ENCODE measurements around the gene FAM162A.

FAM162A gene

DNA sequence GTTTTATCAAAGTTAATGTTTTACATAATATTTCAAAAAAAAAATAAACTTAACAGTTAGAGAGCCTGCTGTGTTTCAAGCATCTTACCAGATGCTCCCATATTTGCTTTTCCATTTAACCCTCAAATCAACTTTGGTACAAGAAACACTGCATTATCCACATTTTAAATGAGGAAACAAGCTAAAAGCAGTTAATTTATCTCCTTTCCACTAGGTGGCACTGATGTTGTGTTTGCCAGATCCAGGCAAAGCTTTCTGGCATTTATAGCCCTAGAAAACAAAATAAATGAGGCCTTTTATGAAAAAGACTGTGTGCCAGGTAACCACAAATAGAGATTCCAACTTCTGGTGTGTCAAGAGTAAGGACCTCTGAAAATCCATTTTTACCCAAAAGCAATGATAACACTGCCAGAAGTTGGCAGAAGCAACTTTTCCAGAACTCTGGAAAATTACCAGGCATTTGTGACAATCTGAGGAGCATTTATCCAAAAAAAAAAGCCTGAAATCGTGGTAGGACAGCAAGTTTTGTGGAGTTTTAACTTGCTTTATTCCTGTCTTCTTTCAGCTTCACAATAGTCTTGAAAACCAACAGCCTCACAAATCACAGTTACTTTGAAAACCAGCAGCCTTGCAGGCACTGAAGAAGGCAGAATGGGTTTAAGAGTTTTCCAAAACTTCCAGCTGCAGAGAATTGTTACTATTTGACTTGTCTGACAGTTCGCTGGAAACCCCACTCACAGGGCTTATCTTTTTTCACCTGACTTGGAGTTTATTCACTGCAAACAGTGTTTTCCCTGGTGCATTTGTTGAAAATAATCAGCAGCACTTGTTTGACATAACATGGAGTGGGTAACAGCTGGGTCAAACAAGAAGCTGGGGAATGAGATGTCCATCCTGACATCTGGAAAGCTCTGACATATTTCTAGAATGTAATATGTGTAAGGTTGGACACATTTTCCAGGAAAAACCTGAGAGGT is 9.2 kb downstream of the FAM162A start:
- no peak overlapping the region; a peak in 1 of 22 replicates for H3K27ac ChIP-seq
- no peak for TF ChIP-seq Cebpa-rat (IDR thresholded peaks at IDR 0.05)
- H3K4me2 ChIP-seq: no peak overlapping the region

DNA sequence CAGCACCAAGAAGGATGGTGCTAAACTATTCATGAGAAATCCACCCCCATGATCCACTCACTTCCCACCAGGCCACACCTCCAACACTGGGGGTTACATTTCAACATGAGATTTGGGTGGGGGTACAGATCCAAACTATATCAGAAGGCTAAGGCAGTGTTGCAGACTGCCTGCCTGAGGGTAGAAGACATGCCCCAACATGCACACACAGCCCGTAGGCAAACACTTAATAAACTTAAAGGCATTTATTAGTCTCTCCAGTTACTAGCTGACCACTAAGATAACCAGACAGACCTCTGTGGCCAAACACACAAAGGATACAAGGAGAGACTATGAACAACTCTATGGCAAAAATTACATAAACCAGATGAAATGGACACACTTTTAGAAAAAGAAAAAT is 10.2 kb downstream of the FAM162A start:
- H3K36me3 ChIP-seq: peaks cover 0 to 21% (median 9%) of the 10 kb centered on the region in 11 experiments; a peak in 8 of 22 replicates
- no peak overlapping the region; a peak in 2 of 22 replicates for H3K9ac ChIP-seq
- no peaks in the 10 kb centered on the region for H3K27me3 ChIP-seq
- H3K4me3 ChIP-seq: no peak overlapping the region
- H3K4me2 ChIP-seq: peak overlapping the region in 1 of 11 experiments; percentile 59; a peak in 1 of 22 replicates
- H3K9me3 ChIP-seq (replicated peaks in 1 of 11): no peaks in the 10 kb centered on the region
- TF ChIP-seq Cebpa-rat (IDR thresholded peaks at IDR 0.05): no peak
- H3K4me1 ChIP-seq: peaks cover 10 to 32% (median 14%) of the 10 kb centered on the region in 10 experiments
- H3K27ac ChIP-seq: no peak overlapping the region; a peak in 1 of 22 replicates
- peaks cover 0 to 4% (median 0%) of the 10 kb centered on the region in 11 experiments; a peak in 2 of 22 replicates for H4K20me1 ChIP-seq

More for the DNA sequence above, 9.2 kb downstream of the FAM162A start:
- H4K20me1 ChIP-seq: peaks cover 0 to 4% (median 0%) of the 10 kb centered on the region in 11 experiments; a peak in 2 of 22 replicates
- no peaks in the 10 kb centered on the region for H3K27me3 ChIP-seq
- H3K36me3 ChIP-seq: peaks cover 0 to 16% (median 9%) of the 10 kb centered on the region in 11 experiments; a peak in 7 of 22 replicates
- peaks cover 10 to 32% (median 14%) of the 10 kb centered on the region in 10 experiments for H3K4me1 ChIP-seq
- no peaks in the 10 kb centered on the region for H3K9me3 ChIP-seq (replicated peaks in 1 of 11)
- H3K9ac ChIP-seq: no peak overlapping the region; a peak in 2 of 22 replicates
- no peak overlapping the region for H3K4me3 ChIP-seq

DNA sequence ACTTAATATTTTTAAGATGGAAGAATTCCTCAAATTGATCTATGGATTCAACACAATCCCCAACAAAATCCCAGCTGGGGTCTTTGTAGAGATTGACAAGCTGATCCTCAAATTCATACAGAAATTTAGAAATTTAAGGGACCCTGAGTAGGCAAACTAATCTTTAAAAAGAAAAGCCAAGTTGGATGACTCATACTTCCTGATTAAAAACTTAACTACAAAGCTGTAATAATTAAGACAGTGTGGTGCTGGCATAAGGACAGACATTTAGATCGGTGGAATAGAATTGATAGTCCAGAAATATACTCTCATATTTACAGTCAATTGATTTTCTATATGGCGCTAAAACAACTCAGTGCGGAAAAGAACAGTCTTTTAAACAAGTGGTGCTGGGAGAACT is 11.6 kb downstream of the FAM162A start:
- no peak overlapping the region for H3K27ac ChIP-seq
- H3K27me3 ChIP-seq: no peaks in the 10 kb centered on the region
- H4K20me1 ChIP-seq: no peaks in the 10 kb centered on the region; a peak in 1 of 22 replicates
- no peak for TF ChIP-seq Cebpa-rat (IDR thresholded peaks at IDR 0.05)
- H3K9ac ChIP-seq: no peak overlapping the region
- H3K4me1 ChIP-seq: peaks cover 2 to 32% (median 8%) of the 10 kb centered on the region in 10 experiments
- peaks cover 0 to 29% (median 9%) of the 10 kb centered on the region in 11 experiments; a peak in 8 of 22 replicates for H3K36me3 ChIP-seq
- H3K9me3 ChIP-seq (replicated peaks in 1 of 11): no peaks in the 10 kb centered on the region
- peak overlapping the region in 4 of 11 experiments; percentile 21 to 59 (median 30); a peak in 5 of 22 replicates for H3K4me2 ChIP-seq
- H3K4me3 ChIP-seq: no peak overlapping the region

DNA sequence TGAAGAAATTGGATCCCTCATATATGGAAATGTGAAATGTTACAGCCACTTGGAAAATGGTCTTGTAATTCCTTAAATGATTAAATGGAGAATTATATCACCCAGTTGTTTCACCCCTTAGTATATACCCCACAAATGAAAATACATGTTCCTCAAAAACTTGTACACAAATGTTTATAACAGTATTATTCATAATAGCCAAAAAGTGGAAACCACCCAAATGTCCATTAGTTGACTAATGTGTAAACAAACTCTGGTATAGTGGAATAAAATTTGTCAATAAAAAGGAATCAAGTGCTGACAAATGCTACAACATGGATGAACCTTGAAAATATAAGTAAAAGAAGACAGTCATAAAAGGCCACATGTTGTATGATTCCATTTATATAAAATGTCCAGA is 12.5 kb downstream of the FAM162A start:
- Histone ChIP-seq H3K4me3 (no peak overlapping the region), H3K4me2 (no peak overlapping the region), H3K9ac (no peak overlapping the region), H3K27ac (no peak overlapping the region), H3K9me3 (replicated peaks in 1 of 11) (no peaks in the 10 kb centered on the region), H4K20me1 (no peaks in the 10 kb centered on the region), H3K36me3 (peaks cover 0 to 29% (median 9%) of the 10 kb centered on the region in 11 experiments; a peak in 8 of 22 replicates), H3K27me3 (no peaks in the 10 kb centered on the region), H3K4me1 (peaks cover 0 to 32% (median 5%) of the 10 kb centered on the region in 10 experiments; a peak in 8 of 20 replicates)
- TF ChIP-seq Cebpa-rat (IDR thresholded peaks at IDR 0.05): no peak

DNA sequence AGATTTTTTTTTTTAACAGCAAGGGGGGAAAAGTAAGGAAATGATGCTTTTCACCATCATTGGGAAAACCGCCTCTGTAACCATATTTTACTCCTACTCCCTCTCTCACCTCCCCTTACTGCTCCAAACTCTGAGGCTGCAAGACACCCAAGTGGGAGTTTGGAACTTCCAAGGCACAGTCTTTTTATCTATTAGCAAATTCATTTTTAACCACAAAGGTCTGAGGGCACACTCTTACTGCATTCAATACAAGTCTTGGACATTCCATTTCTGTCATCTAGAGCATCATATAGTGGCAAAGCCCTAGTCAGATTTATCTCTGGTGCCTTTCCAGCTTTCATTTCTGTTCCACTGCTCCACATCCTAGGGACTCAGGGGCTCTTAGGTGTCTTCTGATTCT is 13.2 kb downstream of the FAM162A start:
- H3K9ac ChIP-seq: no peak overlapping the region
- no peaks in the 10 kb centered on the region for H3K9me3 ChIP-seq (replicated peaks in 1 of 11)
- no peaks in the 10 kb centered on the region for H4K20me1 ChIP-seq
- no peak overlapping the region for H3K4me2 ChIP-seq
- no peak for TF ChIP-seq Cebpa-rat (IDR thresholded peaks at IDR 0.05)
- H3K4me1 ChIP-seq: peaks cover 0 to 39% (median 5%) of the 10 kb centered on the region in 10 experiments; a peak in 8 of 20 replicates
- no peaks in the 10 kb centered on the region for H3K27me3 ChIP-seq
- no peak overlapping the region for H3K27ac ChIP-seq
- H3K4me3 ChIP-seq: no peak overlapping the region
- H3K36me3 ChIP-seq: peaks cover 0 to 29% (median 12%) of the 10 kb centered on the region in 11 experiments; a peak in 8 of 22 replicates

DNA sequence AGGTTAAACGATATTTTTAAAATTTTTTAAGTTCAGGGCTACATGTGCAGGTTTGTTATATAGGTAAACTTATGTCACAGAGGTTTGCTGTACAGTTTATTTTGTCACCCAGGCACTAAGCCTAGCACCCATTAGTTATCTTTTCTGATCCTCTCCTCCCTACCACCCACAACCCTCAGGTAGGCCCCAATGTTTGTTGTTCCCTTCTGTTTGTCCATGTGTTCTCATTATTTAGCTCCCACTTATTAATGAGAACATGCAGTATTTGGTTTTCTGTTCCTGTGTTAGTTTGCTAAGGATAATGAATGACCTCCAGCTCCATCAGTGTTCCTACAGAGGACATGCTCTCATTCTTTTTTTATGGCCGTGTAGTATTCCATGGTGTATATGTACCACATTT is 14.9 kb downstream of the FAM162A start:
- Histone ChIP-seq H3K9me3 (replicated peaks in 1 of 11) (no peaks in the 10 kb centered on the region), H3K27ac (no peak overlapping the region), H3K9ac (no peak overlapping the region), H3K36me3 (peaks cover 0 to 38% (median 24%) of the 10 kb centered on the region in 11 experiments; a peak in 15 of 22 replicates), H4K20me1 (no peaks in the 10 kb centered on the region), H3K4me2 (no peak overlapping the region), H3K4me1 (peaks cover 0 to 47% (median 5%) of the 10 kb centered on the region in 10 experiments; a peak in 8 of 20 replicates), H3K27me3 (no peaks in the 10 kb centered on the region), H3K4me3 (no peak overlapping the region)
- no peak for TF ChIP-seq Cebpa-rat (IDR thresholded peaks at IDR 0.05)

DNA sequence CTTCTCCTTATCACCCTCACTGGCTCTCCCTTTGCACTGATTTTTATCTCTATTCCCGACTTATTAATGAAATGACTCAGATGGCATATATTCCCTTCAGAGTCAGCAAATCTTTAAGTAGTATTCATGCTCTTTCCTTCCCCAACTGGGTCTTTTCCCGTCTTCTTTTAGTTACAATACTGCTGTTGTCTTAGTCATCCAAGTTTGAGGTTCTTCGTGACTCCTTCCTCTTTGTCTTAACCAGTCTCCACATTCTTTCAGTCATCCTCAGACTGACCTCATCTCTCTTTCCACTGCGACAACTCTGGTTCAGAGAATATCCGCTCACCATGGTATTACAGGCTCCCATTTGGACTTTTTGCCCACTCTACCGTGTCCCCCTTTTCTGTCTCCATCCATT is 19.5 kb downstream of the FAM162A start:
- H3K9me3 ChIP-seq (replicated peaks in 1 of 11): no peaks in the 10 kb centered on the region
- H3K4me3 ChIP-seq: no peak overlapping the region
- H3K9ac ChIP-seq: no peak overlapping the region; a peak in 1 of 22 replicates
- peak overlapping the region in 3 of 11 experiments; percentile 15 to 45 (median 37); a peak in 5 of 22 replicates for H3K27ac ChIP-seq
- H4K20me1 ChIP-seq: no peaks in the 10 kb centered on the region
- H3K27me3 ChIP-seq: no peaks in the 10 kb centered on the region
- peaks cover 0 to 57% (median 0%) of the 10 kb centered on the region in 10 experiments; a peak in 7 of 20 replicates for H3K4me1 ChIP-seq
- H3K4me2 ChIP-seq: peak overlapping the region in 3 of 11 experiments; percentile 61 to 82 (median 77); a peak in 6 of 22 replicates
- TF ChIP-seq Cebpa-rat (IDR thresholded peaks at IDR 0.05): no peak
- peaks cover 35 to 74% (median 63%) of the 10 kb centered on the region in 11 experiments; a peak in 21 of 22 replicates for H3K36me3 ChIP-seq

DNA sequence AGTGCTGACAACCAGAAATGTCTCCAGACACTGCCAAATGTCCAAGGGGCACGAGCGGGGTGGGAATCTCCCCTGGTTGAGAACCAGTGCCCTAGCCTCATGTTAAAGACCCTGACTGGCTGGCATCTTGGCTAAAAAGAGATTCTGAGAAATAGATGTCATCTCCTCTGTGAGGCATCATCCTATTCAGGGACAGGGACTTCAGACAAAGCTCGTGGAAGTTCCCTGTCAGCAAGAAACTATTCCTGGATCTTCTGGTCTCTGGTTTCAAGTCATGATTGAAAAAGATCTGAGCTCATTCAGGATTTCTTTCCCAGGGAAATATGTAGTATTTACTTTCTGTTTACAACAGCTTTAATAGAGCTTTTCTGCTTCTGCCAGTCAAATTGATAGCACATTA is 21.0 kb downstream of the FAM162A start:
- H4K20me1 ChIP-seq: no peaks in the 10 kb centered on the region
- TF ChIP-seq Cebpa-rat (IDR thresholded peaks at IDR 0.05): no peak
- H3K36me3 ChIP-seq: peaks cover 38 to 78% (median 73%) of the 10 kb centered on the region in 11 experiments; a peak in 21 of 22 replicates
- H3K27ac ChIP-seq: no peak overlapping the region
- no peak overlapping the region for H3K9ac ChIP-seq
- peak overlapping the region in 3 of 11 experiments; percentile 8 to 82 (median 77); a peak in 5 of 22 replicates for H3K4me2 ChIP-seq
- peaks cover 0 to 72% (median 7%) of the 10 kb centered on the region in 10 experiments; a peak in 10 of 20 replicates for H3K4me1 ChIP-seq
- no peaks in the 10 kb centered on the region for H3K9me3 ChIP-seq (replicated peaks in 1 of 11)
- H3K4me3 ChIP-seq: no peak overlapping the region
- no peaks in the 10 kb centered on the region for H3K27me3 ChIP-seq

DNA sequence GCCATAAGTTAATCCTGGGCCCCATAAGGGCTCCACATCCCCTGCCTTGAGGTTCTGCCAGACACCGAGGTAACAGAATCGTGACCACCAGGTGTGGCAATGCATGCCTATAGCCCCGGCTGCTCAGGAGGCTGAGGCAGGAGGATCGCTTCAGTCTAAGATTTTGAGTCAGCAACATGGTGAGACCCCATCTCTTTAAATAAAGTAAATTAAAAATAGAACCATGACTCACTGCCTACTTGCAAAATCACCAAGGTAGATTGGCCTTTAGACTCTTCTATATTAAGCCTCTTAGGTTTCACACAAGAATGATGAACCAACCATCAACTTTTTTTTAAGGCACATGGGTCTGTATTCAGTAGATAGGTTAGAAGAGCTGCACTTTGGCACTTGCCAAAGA is 22.2 kb downstream of the FAM162A start:
- no peak for TF ChIP-seq Cebpa-rat (IDR thresholded peaks at IDR 0.05)
- Histone ChIP-seq H4K20me1 (no peaks in the 10 kb centered on the region), H3K27me3 (no peaks in the 10 kb centered on the region), H3K9ac (no peak overlapping the region), H3K36me3 (peaks cover 49 to 88% (median 84%) of the 10 kb centered on the region in 11 experiments; a peak in 21 of 22 replicates), H3K4me2 (no peak overlapping the region), H3K4me3 (no peak overlapping the region), H3K4me1 (peaks cover 0 to 82% (median 7%) of the 10 kb centered on the region in 10 experiments; a peak in 10 of 20 replicates), H3K9me3 (replicated peaks in 1 of 11) (no peaks in the 10 kb centered on the region), H3K27ac (no peak overlapping the region)
